Measurements from ENCODE around the gene CCM2. TPM values are rescaled to one million over a fixed set of nuclear protein-coding genes. Genes with fewer than 3 reads are reported as not detected.

CCM2 gene
- total and polyA plus RNA-seq, 10 donors = 67.8 to 108 (median 83.8) TPM

DNA sequence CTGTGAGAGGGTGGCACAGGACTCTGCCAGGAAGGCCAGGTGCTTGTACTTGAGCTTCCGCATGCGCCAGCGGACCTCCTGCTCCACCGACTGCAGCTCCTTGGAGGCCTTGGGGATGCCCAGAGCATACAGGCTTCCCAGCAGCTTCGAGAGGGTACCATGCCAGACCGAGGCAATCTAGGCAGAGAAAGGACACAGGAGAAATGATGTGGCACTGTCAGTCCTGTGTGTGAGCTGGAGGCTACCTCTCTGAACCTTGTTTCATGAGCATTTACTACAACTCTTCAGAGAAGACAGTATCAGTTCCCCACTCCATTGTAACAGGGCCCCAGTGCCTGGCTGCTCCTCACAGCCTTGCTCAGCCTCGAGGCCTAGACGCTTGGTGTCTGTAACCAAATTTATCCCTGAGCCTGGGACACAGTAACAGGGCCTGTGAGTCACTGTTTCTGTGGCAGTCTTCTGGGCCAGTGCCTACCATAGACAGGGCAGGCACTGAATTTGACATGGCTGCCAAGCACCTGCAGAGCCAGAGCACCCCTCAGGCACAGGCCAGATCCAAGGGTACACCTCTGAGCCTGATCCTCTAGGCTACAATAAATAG lies 105.7 kb downstream of the CCM2 start:
- intact Hi-C loops (cut with DNase I; ENCODE audit: low total_unique reads) = no loop called here
- Histone ChIP-seq H3K27ac (no peak overlapping the region), H3K9me3 (no peaks in the 10 kb centered on the region), H3K4me3 (no peak overlapping the region), H3K27me3 (replicated peaks in 1 of 7) (no peaks in the 10 kb centered on the region), H3K36me3 (peaks cover 32 to 90% (median 85%) of the 10 kb centered on the region in 6 donors), H3K4me1 (peaks cover 26 to 60% (median 44%) of the 10 kb centered on the region in 6 donors)
- no peak for DNase-seq
- TF ChIP-seq, protein P1, sequence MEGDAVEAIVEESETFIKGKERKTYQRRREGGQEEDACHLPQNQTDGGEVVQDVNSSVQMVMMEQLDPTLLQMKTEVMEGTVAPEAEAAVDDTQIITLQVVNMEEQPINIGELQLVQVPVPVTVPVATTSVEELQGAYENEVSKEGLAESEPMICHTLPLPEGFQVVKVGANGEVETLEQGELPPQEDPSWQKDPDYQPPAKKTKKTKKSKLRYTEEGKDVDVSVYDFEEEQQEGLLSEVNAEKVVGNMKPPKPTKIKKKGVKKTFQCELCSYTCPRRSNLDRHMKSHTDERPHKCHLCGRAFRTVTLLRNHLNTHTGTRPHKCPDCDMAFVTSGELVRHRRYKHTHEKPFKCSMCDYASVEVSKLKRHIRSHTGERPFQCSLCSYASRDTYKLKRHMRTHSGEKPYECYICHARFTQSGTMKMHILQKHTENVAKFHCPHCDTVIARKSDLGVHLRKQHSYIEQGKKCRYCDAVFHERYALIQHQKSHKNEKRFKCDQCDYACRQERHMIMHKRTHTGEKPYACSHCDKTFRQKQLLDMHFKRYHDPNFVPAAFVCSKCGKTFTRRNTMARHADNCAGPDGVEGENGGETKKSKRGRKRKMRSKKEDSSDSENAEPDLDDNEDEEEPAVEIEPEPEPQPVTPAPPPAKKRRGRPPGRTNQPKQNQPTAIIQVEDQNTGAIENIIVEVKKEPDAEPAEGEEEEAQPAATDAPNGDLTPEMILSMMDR (IDR thresholded peaks at IDR 0.05 in 8 of 11, conservative IDR thresholded peaks at IDR 0.05 in 3 of 11) = no peak
- TF ChIP-seq POLR2AphosphoS5 (IDR thresholded peaks at IDR 0.05) (no peak), POLR2A (IDR thresholded peaks at IDR 0.05) (no peak)
- 90 to 95% (median 93%) methylated on average over 6 to 8 of the region's 8 CpGs for WGBS, 5 donors

DNA sequence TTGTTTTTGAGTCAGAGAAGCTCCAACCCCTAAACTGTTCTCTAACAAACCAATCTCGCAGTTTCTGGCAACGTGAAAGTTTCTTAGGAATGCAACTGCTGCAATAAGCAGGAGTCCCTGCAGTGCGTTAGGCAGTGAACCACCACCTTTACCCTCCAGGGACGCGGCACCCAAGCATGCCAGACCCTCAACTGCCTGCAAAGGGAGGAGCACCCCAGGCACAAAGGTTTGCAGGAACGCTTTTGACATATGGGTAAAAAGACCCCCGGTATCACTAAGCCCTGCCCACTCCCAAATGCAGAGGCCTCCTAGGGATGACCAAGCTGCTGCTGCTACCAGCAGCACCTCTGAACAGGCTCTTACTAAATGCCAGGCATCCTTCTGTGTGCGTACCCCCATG lies 106.8 kb downstream of the CCM2 start:
- no peak overlapping the region for H3K4me3 ChIP-seq
- TF ChIP-seq, protein P1 (IDR thresholded peaks at IDR 0.05 in 8 of 11, conservative IDR thresholded peaks at IDR 0.05 in 3 of 11) = no peak
- no peak for TF ChIP-seq POLR2AphosphoS5 (IDR thresholded peaks at IDR 0.05)
- no peak for TF ChIP-seq POLR2A (IDR thresholded peaks at IDR 0.05)
- H3K27ac ChIP-seq = no peak overlapping the region
- intact Hi-C loops (cut with DNase I; ENCODE audit: low total_unique reads) = no loop called here
- H3K4me1 ChIP-seq = peaks cover 26 to 66% (median 48%) of the 10 kb centered on the region in 6 donors
- DNase-seq = no peak
- H3K36me3 ChIP-seq = peaks cover 24 to 78% (median 74%) of the 10 kb centered on the region in 6 donors
- H3K27me3 ChIP-seq (replicated peaks in 1 of 7) = no peaks in the 10 kb centered on the region
- H3K9me3 ChIP-seq = no peaks in the 10 kb centered on the region
- WGBS, 5 donors = 80 to 96% (median 87%) methylated on average over 8 of the region's 8 CpGs

DNA sequence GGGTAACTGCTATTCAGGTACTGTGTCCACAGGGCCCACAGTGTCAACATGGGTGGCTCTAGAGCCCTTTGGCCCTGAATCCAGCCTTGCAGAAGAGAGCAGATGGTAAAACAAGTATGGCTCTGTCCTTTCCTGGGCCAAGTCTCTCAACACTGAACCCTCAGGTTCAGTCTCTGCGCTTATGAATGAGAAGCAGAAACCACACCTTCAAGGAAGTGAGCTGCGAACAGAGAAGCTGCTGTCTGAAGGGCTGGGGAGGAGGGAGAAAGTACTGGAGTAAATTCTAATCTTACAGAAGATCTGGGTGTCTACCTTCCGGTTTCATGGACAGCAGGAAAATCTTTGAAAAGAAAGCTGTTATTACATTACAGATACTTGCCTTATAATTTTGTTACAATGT lies 107.4 kb downstream of the CCM2 start:
- 67 to 82% (median 74%) methylated on average over 3 of the region's 3 CpGs for WGBS, 5 donors
- TF ChIP-seq POLR2A (IDR thresholded peaks at IDR 0.05) (no peak), POLR2AphosphoS5 (IDR thresholded peaks at IDR 0.05) (no peak)
- TF ChIP-seq, protein P1 (IDR thresholded peaks at IDR 0.05 in 8 of 11, conservative IDR thresholded peaks at IDR 0.05 in 3 of 11) = no peak
- Histone ChIP-seq H3K27me3 (replicated peaks in 1 of 7) (no peaks in the 10 kb centered on the region), H3K4me1 (peaks cover 30 to 71% (median 53%) of the 10 kb centered on the region in 6 donors), H3K9me3 (no peaks in the 10 kb centered on the region), H3K27ac (no peak overlapping the region), H3K4me3 (no peak overlapping the region), H3K36me3 (peaks cover 19 to 73% (median 69%) of the 10 kb centered on the region in 6 donors)
- DNase-seq = peak; percentile 1
- intact Hi-C loops (cut with DNase I; ENCODE audit: low total_unique reads) = no loop called here

DNA sequence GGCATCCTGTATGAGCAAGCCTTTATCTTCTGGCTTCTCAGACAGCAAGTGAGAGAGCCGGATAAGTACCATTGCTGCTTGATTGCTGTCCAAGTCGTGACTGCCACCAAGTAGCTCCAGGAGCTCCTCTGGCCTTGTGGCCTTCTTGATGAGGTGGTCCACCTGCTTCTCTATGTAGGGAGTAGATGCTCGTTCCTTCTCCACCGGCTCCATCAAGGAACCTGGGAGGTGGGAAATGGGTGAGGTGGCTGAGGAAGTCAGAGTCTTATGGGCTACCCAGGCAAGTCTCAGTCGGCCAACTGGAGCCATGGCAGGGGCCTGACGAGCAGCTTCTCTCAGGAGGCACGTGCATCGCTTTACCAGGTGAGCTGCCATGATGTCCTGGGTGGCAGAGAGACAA lies 108.9 kb downstream of the CCM2 start:
- Histone ChIP-seq H3K4me1 (peaks cover 33 to 76% (median 55%) of the 10 kb centered on the region in 6 donors), H3K36me3 (peaks cover 14 to 58% (median 54%) of the 10 kb centered on the region in 6 donors), H3K27ac (no peak overlapping the region), H3K4me3 (no peak overlapping the region), H3K27me3 (replicated peaks in 1 of 7) (no peaks in the 10 kb centered on the region), H3K9me3 (no peaks in the 10 kb centered on the region)
- TF ChIP-seq POLR2AphosphoS5 (IDR thresholded peaks at IDR 0.05) = no peak
- TF ChIP-seq, protein P1 (IDR thresholded peaks at IDR 0.05 in 8 of 11, conservative IDR thresholded peaks at IDR 0.05 in 3 of 11) = no peak
- no peak for TF ChIP-seq POLR2A (IDR thresholded peaks at IDR 0.05)
- DNase-seq = peak; percentile 53
- WGBS, 5 donors = 78 to 99% (median 87%) methylated on average over 8 of the region's 8 CpGs
- intact Hi-C loops (cut with DNase I; ENCODE audit: low total_unique reads) = no loop called here
